GM19463 (cell line): Measurements from ENCODE around the gene HMCN2.

ENCODE experiments used
- ATAC-seq: cut with Tn5 transposase; IDR thresholded peaks from one replicate; pipeline ENCODE4 v1.9.1; 2021; ENCODE audit warnings: mild to moderate bottlenecking, moderate library complexity; ENCODE audit not compliant: unreplicated experiment

HMCN2 gene

DNA sequence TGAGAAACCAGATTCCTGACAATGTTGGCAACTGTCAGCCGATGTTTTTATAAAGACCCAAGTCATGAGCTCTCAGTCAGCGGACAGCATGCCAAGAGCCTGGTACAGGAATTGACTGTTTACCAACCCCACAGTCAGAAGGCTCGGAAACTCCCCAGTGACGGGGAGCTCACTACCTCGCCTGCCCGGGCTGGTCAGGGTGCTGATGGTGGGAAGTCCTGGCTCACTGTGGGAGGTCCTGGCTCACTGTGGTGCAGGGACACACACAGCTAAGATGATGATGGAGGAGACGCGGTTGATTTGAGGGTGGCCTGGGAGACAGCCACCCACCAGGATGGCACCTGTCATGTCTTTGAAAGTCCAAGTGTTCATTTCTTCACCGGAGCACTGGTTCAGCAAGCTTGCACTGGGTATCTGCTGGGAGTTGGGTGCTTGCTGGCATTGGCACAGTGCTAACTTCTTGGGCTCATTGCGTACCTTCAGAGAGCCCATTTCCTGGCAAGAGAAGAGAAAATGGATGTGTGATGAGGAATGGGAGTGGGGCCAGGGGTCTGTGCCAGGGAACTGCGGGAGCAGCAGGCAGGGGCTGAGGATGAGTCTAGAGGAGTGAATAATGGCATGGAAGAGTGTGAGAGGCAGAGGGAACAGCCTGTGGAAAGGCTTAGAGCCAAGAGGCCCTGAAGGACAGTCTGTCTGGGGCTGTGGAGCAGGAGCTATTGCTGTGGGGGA is 194.5 kb downstream of the HMCN2 start:
- ATAC-seq: no peak

DNA sequence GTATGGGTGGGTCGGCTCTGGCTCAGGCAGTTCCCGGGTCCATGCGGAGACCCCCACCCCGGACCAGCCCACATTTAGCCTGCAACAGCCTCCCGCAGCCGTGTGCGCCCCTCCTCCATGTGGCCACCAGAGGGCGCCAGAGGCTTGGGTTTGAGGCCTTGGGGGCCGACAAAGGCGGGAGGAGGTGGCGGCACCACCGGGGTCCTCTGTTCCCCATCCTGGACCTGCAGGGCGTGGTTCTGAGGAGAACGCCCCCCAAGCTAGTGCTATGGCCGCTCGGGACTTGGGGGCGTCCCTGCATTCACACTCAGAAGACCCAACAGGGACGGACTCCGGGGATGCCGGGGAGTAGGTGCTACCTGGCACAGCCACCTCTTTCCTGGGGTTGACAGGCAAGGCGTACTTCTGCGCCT is 195.7 kb downstream of the HMCN2 start:
- no peak for ATAC-seq

DNA sequence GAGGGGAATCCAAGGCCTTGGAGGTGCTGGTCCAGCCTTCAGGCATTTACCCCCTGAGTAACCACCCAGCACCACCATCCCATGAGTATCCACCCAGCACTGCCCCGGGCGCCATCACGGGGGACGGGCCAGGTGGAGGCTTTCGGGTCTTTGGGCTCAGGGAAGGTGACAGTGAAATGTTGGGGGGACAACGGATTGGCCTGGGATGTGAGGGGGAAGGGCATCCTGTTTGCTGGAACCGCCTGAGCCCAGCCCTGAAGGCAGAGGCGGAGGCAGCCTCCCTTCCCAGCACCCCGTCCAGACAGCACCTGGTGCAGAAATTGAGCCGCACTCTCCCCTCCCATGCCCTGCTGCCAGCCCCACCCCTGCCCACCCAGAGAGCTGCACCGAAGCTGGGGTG is 196.2 kb downstream of the HMCN2 start:
- no peak for ATAC-seq

DNA sequence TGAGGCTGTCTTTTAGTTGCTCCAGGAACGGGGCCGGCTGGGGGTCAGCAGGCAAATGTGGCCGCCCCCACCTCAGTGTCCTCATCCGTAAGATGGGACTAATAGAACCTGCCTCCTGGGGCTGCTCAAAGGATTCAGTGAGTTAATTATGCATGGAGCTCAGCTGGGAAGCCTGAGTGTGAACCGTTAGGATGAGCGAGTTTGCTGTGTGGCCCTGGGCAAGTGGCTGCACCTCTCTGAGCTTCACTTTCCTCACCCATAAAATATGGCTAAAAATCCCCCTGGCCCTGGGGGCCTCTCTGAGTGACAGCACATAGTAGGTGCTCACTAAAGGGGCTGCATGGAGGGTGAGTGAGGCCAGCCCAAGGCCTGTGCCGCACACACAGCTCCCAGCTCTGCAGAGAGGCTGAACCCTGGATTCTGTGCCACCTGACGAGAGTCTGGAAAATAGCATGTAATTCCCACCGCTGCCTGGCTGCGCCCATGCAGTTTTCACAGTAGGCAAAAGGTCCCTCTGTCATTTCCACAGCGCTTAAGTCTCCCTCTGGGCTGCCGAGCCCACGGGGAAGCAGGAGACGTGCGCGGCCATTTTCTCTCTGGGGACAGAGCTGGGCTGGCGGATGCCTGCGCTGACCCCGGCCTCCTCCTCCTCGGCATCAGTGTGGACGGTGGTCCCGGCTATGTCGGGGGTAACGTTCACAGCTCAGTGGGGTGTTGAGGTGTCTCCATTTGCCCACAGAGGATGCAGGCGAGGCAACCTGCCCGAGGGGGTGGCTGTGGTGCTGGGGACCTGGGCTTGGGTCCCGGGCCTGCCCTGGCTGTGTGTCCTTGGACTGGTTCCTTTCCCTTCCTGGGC is 197.4 kb downstream of the HMCN2 start:
- ATAC-seq: no peak

DNA sequence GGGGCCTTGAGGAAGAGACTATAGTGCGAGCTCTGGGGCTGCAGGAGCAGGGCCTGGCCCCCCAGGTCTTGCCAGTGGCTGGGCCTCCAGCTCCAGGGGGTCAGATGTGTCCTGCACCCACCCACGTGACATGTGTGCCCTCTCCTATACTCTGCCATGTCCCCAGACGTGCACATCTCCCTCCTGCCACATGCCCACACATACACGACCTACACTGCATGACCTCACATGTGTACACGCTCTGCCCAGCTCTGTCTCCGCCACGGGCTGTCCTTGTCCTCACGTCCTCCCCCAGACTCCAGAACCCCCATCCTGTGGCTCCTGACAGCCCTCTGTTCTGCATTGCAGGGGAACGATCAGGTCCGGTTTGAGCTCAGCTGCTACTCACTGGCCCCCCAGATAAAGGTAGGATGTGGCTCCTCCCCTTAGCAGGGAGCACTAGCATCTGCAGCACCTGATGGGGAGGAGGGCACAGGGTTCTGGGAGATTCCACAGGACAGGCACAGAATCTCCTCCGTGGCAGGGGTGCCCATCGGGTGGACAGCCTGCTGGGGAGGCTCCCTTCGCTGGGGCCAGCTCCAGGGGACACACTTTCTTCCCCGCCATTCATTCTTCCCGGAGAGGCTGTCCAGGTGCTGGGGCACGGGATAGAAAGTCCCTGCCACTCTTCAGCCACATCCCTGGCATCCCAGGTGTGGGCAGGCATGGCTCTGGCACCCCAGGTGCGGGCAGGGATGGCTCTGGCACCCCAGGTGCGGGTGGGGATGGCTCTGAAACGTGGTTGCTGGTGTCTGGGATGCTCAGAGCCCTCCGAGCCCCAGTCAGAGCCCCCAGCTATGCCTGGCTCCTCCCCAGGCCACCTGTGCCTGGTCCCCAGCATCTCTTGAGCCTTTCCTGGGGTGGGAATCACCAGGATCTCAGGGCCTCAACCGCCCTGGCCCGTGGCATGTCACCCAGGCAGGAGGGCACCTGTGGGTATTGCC is 198.5 kb downstream of the HMCN2 start:
- ATAC-seq: no peak

DNA sequence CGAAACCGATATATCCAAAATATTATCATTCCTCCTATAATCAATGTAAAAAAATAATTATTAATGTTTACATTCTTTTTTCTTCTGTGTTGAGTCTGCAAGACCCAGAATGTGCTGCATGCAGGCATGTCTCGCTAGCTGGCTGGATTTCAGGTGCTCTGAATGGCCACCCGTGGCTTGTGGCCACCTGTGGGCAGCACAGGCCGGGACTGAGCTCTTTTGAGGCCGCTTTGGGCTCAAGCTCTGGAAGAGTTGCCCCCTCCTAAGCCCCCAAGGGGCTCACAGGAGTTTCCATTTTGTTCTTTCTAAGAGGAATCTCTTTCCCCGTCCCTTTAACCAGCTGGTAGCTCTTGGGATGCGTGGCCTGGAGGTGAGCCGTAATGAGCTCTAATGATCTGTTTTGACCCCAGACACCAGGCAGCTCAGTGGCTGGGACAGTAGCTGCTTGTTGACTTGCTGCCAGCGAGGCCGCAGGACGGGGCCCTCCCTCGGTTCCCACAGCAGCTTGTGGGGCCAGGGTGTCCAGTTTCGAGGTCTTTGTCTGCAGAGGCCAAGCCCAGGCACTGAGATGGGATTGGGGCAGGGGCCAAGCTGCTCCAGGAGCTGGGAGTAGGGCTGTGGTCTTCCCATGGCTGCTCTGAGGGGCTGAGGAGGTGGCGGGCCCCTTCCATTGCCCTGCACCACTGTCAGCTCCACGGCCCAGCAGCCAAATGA is 200.0 kb downstream of the HMCN2 start:
- no peak for ATAC-seq

DNA sequence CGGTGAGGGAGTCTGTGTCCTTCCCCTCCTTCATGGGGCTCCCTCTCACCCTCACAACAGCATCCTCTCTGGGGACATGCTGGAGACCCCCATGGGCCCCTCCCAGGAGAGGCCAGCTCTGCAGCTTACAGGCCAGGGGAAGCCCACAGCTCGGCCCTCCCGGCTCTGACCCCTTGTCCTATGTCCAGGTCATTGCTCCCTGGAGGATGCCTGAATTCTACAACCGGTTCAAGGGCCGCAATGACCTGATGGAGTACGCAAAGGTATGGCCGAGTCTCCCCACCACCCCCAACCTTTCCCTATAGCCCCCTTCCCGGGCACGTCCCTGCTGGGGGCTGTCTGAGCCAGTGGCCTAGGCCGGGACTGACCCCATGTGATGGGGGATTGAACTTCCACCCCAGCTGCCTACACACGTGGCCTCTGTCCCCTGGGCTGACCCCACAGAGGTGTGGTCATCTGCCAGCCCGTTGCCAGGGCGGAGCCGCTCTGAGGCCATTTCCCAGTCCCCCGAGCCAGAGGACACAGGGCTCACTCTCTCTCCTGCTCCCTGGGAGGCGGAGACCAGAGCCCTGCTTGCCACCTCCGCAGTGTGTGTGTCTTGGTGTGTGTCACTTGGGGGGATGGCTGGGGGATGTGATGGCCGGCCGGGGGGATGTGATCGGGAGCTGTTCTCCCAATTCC is 201.1 kb downstream of the HMCN2 start:
- ATAC-seq: no peak

DNA sequence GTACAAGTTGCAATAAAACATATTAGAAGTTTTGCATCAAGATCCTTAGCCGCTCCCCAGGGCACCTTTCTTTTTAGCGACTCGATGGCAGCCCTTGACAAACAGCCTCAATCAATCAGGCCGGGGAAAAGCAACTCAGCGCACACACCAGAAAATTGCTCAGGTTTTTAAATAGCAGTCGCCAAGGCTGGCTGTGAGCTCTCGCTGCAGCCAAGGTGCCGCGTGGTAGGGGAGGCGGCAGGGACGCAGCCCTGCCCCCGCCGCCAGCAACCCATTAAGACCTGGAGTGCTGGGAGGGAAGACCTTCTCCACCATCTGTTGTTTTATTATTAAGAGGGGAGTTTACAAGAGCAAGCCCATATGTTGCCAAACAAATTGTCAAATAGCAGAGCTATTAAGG is 201.8 kb downstream of the HMCN2 start:
- no peak for ATAC-seq

DNA sequence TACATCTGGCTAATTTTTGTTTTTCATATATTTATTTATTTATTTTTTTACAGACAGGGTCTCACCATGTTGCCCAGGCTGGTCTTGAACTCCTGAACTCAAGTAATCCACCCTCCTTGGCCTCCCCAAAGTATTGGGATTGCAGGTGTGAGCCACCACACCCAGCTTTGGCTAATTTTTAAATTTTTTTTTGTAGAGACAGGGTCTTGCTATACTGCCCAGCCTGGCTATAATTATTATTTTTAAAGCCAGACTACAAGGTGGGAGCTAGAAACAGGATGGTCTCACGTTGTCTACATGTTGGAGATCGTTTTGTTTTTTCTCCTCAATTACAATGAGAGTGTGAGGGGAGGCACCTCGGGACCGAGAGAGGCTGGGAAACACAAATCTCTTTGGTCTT is 203.0 kb downstream of the HMCN2 start:
- ATAC-seq: no peak

DNA sequence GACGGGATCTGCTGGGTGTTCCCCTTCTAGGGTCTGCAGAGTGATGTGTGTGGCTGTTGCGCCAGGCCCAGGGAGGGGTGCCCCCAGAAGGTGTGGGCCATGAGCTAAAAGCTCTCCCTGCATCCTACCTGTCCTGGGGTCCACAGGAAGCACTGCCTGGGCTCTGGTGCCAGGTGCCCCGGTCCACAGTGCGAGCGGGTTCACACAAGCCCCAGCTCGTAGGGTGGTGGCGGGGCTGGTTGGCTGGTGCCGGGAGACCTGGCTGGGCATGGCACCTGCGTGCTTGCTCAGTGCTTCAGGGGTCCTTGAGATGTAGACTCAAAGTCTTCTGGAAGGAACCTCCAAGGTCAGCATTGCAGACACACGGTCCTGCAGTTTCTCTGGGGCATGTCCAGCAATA is 204.7 kb downstream of the HMCN2 start:
- ATAC-seq: no peak

DNA sequence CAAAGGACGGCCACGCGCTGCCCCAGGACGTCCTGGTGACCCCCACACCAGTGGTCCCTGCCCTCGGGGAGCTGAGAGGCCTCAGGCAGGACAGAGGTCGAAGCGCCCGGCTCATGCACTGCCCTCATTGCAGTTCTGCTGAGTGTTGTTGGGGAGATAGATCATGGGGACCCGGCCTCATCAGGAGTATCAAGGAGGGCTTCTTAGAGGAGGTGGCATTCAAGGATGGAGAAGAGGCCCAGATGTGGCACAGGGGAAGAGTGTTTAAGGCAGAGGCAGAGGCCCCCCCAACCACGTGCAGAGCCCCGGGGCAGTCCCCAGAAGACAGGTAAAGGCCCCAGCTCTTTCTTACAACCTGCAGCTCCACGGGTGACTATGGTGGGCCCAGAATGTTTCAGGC is 205.4 kb downstream of the HMCN2 start:
- no peak for ATAC-seq

DNA sequence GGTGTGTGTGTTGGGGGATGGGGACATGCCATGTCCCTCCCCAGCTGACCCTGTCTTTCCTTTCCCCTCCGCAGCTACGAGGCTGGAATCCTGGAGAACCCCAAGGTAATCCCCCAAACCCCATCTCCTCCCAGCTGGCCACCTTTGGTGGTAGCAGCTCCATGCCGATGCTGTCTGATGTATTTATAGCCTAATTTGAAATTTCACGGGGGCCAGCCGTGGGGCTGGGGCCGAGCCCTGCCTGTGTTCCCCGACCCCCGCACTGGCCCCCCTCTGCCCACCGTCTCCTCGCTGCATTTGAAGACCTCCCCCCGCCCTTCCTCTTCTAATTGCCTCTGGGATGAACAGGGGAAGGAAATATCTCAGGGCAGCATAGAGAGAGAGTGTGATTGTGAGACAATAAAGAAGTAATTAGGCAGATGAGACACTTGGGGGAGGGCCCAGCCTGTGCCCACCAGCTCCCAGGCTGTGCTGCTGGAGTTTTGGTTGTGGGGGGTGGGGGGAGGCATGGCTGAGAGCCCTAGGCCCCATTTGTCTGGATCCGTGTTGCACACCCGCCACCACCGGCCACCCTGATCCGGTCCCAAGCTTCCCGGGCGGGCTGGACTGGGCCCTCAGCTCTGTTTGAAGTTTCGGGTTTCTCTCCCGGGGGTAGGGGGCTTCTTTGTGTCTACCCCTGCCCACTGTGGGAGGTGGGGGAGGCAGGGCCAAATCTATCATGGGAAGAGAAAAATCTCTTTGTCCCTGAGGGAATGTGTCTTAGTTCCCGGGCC is 206.0 kb downstream of the HMCN2 start:
- no peak for ATAC-seq

DNA sequence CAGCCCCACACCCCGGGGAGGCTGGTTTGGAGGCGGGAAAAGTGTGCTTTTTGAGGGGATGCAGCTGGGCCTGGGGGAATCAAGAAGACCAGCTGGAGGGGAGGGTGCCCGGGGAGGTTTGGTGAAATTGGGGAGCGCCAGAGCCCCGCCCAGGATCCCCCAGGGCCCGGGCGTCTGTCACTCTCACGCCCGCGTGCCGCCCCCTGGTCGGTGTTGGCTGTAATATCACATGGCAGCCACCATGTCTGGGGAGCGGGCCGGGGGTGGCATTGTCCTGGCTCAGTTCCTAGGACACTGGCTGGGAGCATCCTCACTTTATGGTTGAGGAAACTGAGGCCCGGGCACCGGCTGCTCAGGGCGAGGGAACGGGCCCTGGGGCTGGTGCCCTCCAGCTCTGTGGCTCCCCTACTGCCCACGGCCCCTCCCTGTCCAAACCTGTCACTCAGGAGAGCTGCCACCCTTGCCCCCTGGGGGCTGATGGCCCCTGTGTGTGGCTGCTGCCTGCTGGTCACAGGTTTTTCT is 206.7 kb downstream of the HMCN2 start:
- ATAC-seq: no peak

DNA sequence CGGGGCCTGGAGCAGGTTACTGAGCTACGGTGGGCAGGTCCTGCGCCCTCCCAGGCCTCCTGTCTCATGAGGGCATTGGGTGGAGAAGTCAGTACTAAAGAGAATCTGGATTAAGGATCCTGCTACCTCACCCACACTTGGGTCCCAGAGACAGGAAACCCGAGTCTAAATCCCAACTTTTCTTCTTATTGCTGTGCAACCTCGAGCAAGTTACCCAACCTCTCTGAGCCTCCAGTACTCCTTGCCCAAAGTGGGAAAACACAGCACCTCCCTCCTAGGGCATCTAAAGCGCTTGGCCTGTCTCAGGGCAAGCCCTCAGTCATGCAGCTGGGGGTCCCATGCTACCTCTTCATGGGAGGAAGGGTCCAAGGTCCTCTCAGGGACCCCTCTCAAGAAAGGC is 207.4 kb downstream of the HMCN2 start:
- ATAC-seq: no peak

DNA sequence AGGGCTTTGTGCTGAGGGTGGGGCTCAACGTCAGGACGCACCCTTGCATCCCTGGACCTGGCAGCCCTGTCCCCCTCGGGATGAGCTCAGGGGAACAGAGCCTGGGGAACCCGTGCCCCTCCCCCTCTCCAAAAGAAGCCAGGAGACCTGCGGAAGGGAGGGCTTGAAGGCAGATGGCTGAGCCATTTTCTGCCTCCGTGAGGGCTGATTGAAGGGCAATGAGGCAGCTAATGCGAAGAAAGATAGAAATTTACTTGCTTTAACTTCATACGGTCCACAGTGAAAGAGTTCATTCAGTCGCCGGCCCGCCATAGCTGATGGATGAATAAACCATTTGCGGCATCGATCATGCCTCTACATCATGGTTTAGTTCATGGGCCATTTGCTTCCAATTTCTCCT is 208.0 kb downstream of the HMCN2 start:
- no peak for ATAC-seq

DNA sequence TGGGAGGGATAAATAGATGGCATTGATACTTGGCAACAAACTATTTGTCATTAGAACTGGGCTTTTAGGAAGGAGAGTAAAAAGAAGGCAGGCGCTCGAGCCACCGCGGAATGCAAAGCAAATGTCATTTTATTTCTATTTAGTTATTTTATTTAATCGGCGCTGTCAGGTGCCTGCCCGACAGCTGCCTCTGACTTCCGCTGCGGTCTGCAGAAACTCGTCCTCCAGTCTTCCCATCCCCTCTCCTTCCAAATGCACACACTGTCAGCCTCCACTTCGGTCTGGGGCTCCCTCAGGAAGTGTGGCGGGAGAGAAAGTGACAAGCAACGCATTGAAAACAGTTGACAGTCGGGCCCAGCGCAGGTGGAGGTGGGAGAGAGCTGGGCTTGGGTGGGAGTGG is 208.5 kb downstream of the HMCN2 start:
- no peak for ATAC-seq

DNA sequence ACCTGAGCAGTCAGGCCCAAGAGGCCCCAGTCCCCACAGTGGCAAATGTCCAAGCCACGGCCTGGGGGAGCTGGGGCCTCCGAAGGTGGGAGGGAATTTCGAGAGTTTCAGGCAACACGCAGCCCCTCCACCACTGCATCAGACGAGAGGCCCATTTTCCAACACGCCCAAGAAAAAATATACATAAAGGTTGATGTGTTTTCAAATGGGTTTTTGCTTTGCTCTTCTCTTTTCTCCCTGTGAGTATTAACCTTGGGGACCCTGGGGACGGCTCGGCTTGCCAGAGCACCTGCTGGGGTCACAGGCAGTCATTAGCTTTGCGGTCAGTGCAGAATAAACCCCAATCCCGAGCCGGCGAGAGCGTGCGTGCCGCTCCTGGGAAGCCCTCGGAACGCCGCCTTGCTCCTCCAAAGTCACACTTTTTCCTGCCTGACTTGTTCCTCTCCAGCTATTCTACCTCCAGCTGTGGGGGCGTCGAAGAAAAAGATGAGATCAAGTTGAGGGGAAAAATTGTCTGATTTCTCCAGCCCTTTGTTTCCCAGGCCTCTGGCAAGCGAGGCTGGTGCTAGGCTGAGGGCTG is 210.7 kb downstream of the HMCN2 start:
- no peak for ATAC-seq

DNA sequence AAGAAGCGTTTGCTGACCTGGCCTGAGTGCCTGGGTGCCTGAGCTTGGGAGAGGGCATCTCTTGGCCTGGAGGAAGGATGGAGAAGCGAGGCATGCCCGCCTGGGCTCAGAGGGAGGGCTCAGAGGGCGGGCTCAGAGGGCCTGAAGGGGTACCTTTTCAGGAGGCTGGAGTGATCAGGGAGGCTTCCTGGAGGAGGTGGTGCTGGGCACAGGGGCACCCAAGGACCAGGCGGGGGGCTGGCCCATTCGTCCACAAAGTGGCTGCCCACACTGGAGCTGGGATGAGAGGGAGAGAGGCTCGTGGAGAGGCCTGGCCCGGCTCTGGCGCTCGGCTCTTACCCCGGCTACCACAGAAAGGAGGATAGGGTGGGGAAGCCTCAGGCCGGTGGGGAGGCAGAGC is 212.0 kb downstream of the HMCN2 start:
- ATAC-seq: no peak

DNA sequence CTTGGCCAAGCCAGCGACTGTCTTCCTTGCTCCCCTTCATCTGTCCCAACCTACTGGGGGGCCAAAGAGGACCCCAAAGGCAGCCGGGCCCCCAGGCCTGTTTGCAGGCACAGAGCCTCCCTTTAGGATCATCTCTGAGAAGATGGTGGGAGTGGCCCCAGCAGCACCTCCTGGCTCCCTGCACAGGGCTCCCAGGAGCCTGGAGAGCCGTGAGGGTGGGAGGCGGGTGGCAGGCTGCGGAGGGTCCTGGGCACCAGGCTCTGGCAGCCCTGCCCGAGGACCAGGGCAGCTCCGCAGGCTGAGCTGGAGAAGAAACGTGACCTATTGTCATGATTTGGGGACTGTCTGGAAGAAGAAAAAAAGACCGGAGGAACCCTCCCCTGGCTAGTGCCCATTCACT is 212.6 kb downstream of the HMCN2 start:
- no peak for ATAC-seq
